Mesenteric fat pad (tissue), 1 donor: Measurements from ENCODE around the gene ERBB4. TPM values are rescaled to one million over a fixed set of nuclear protein-coding genes. Genes with fewer than 3 reads are reported as not detected.

Experiments used
- DNase-seq: peaks from one replicate; pipeline ENCODE4 v3.0.0-alpha.2; 2020; ENCODE audit warnings: low spot score
- total RNA-seq: library from RNA; stranded (reverse); fragmentation: NEBNext Ultra II Directional; extraction: Animal tissue kit (Norgen Biotek cat#: 25700); gene quantifications from one replicate; pipeline ENCODE4 v1.2.1, GENCODE V29; 2021
- donor health status: DM: yes; HTN: yes; CAD: no.

The ERBB4 gene
- total RNA-seq, 1 donor from 2014 or later, result 0.45 TPM

GRCh38 chr2:212088353-212088752, 450.2 kb downstream of the ERBB4 start:
- no peak for DNase-seq

- no peak for DNase-seq
Observed at GRCh38 chr2:212083492-212083891, 455.1 kb downstream of the ERBB4 start.

- no peak for DNase-seq
Observed at GRCh38 chr2:212078103-212078502, 460.5 kb downstream of the ERBB4 start.

GRCh38 chr2:212076456-212076855, 462.1 kb downstream of the ERBB4 start:
- no peak for DNase-seq

- no peak for DNase-seq
Observed at GRCh38 chr2:212073360-212073759, 465.2 kb downstream of the ERBB4 start.

GRCh38 chr2:212066546-212066945, 472.1 kb downstream of the ERBB4 start:
- DNase-seq, result no peak

GRCh38 chr2:212064318-212064717, 474.3 kb downstream of the ERBB4 start:
- no peak for DNase-seq

- no peak for DNase-seq
Observed at GRCh38 chr2:212052412-212053159, 486.0 kb downstream of the ERBB4 start.

GRCh38 chr2:212050871-212051270, 487.7 kb downstream of the ERBB4 start:
- no peak for DNase-seq

- no peak for DNase-seq
Observed at GRCh38 chr2:212042562-212042961, 496.0 kb downstream of the ERBB4 start.

- DNase-seq, result no peak
Observed at GRCh38 chr2:212037062-212037461, 501.5 kb downstream of the ERBB4 start.

- DNase-seq, result no peak
Observed at GRCh38 chr2:212034841-212035585, 503.6 kb downstream of the ERBB4 start.

GRCh38 chr2:212033888-212034287, 504.7 kb downstream of the ERBB4 start:
- DNase-seq, result no peak

- DNase-seq, result no peak
Observed at GRCh38 chr2:212032536-212033219, 505.9 kb downstream of the ERBB4 start.

GRCh38 chr2:212032032-212032431, 506.6 kb downstream of the ERBB4 start:
- no peak for DNase-seq

GRCh38 chr2:212030709-212031108, 507.9 kb downstream of the ERBB4 start:
- no peak for DNase-seq

- DNase-seq, result no peak
Observed at GRCh38 chr2:212028798-212029394, 509.7 kb downstream of the ERBB4 start.

GRCh38 chr2:212027681-212028628, 510.6 kb downstream of the ERBB4 start:
- no peak for DNase-seq

GRCh38 chr2:212024040-212024439, 514.6 kb downstream of the ERBB4 start:
- no peak for DNase-seq

GRCh38 chr2:212022966-212023365, 515.6 kb downstream of the ERBB4 start:
- DNase-seq, result no peak

- no peak for DNase-seq
Observed at GRCh38 chr2:212021947-212022346, 516.7 kb downstream of the ERBB4 start.
